DOHH2 (cell line): ENCODE results near the gene IRF4.

Source experiments
- H3F3A ChIP-seq: fragments of 200-600 bp; sonication (generic), shearing (Covaris generic); 2 replicates; pipeline ENCODE4 v1.6.0; 2016; ENCODE audit warnings: antibody characterized with exemption, mild to moderate bottlenecking; ENCODE audit not compliant: control insufficient read depth, insufficient read depth
- H3K27ac ChIP-seq: fragments of 200-600 bp; sonication (generic); 2 replicates; pipeline ENCODE4 v1.5.1; 2014; ENCODE audit warnings: low read depth, mild to moderate bottlenecking, low read length, moderate library complexity
- H3K27me3 ChIP-seq: fragments of 200-600 bp; sonication (generic); 2 replicates; pipeline ENCODE4 v1.6.1; 2014; ENCODE audit warnings: mild to moderate bottlenecking, low read length, mixed read lengths; ENCODE audit not compliant: control insufficient read depth
- H3K36me3 ChIP-seq: fragments of 200-600 bp; sonication (generic); 2 replicates; pipeline ENCODE4 v1.6.1; 2014; ENCODE audit warnings: mild to moderate bottlenecking, low read length, moderate library complexity, mixed read lengths; ENCODE audit not compliant: control insufficient read depth
- H3K4me1 ChIP-seq: fragments of 200-600 bp; sonication (generic); 2 replicates; pipeline ENCODE4 v1.6.1; 2014; ENCODE audit warnings: mild to moderate bottlenecking, low read length, mixed read lengths; ENCODE audit not compliant: control insufficient read depth
- H3K4me2 ChIP-seq: fragments of 200-600 bp; sonication (generic); 2 replicates; pipeline ENCODE4 v1.6.0; 2014; ENCODE audit warnings: mild to moderate bottlenecking, low read length, moderate library complexity
- H3K4me3 ChIP-seq: fragments of 200-600 bp; sonication (generic); 2 replicates; pipeline ENCODE4 v1.5.1; 2014; ENCODE audit warnings: mild to moderate bottlenecking, low read length, mixed read lengths
- H3K79me2 ChIP-seq: fragments of 200-600 bp; sonication (generic); 2 replicates; pipeline ENCODE4 v1.6.1; 2014; ENCODE audit warnings: mild to moderate bottlenecking, low read length, mixed read lengths; ENCODE audit not compliant: control insufficient read depth
- H3K9me2 ChIP-seq: fragments of 200-600 bp; sonication (generic); replicated peaks from 2 replicates; pipeline ENCODE4 v1.6.1; 2014; ENCODE audit warnings: mild to moderate bottlenecking, low read length, mixed read lengths; ENCODE audit not compliant: control insufficient read depth
- H3K9me3 ChIP-seq: fragments of 200-600 bp; sonication (generic); 2 replicates; pipeline ENCODE4 v1.6.1; 2014; ENCODE audit warnings: antibody characterized with exemption, low read length, mixed read lengths; ENCODE audit not compliant: control insufficient read depth, insufficient read depth
- H4K20me1 ChIP-seq: fragments of 200-600 bp; sonication (generic); 2 replicates; pipeline ENCODE4 v1.6.0; 2014; ENCODE audit warnings: low read depth, mild to moderate bottlenecking, antibody characterized with exemption, low read length, moderate library complexity; ENCODE audit not compliant: control insufficient read depth, insufficient read depth
- CTCF ChIP-seq: fragments of 200-600 bp; sonication (generic); IDR thresholded peaks from one replicate; pipeline ENCODE4 v1.5.1; 2014; ENCODE audit warnings: antibody characterized with exemption, mild to moderate bottlenecking, low read depth, low read length; ENCODE audit not compliant: poor library complexity, severe bottlenecking
- EZH2phosphoT487 ChIP-seq: fragments of 200-600 bp; sonication (generic); IDR thresholded peaks from 2 replicates; pipeline ENCODE4 v1.6.1; 2017; ENCODE audit warnings: borderline replicate concordance, mild to moderate bottlenecking, antibody characterized with exemption, low read length, moderate library complexity, mixed read lengths

IRF4 gene

GRCh38 chr6:367298-367794, 24.2 kb upstream of the IRF4 start:
- no peaks in the 10 kb centered on the region for H3F3A ChIP-seq
- H3K79me2 ChIP-seq = no peaks in the 10 kb centered on the region
- no peaks in the 10 kb centered on the region for H3K4me1 ChIP-seq
- no peak overlapping the region for H3K4me2 ChIP-seq
- no peak overlapping the region for H3K4me3 ChIP-seq
- peaks cover 32% of the 10 kb centered on the region for H3K9me3 ChIP-seq
- no peaks in the 10 kb centered on the region for H3K36me3 ChIP-seq
- no peaks in the 10 kb centered on the region for H3K9me2 ChIP-seq
- H3K27me3 ChIP-seq = peaks cover 16% of the 10 kb centered on the region
- TF ChIP-seq EZH2phosphoT487 (no peak), CTCF (no peak)
- H4K20me1 ChIP-seq = no peaks in the 10 kb centered on the region
- H3K27ac ChIP-seq = no peak overlapping the region

GRCh38 chr6:367891-368630, 23.5 kb upstream of the IRF4 start:
- Histone ChIP-seq H3F3A (no peaks in the 10 kb centered on the region), H3K9me2 (no peaks in the 10 kb centered on the region), H3K79me2 (no peaks in the 10 kb centered on the region), H3K4me1 (no peaks in the 10 kb centered on the region), H3K27me3 (peaks cover 16% of the 10 kb centered on the region), H3K27ac (no peak overlapping the region), H3K9me3 (peaks cover 37% of the 10 kb centered on the region), H4K20me1 (no peaks in the 10 kb centered on the region), H3K4me2 (no peak overlapping the region), H3K4me3 (no peak overlapping the region), H3K36me3 (no peaks in the 10 kb centered on the region)
- TF ChIP-seq EZH2phosphoT487 (no peak), CTCF (no peak)

- Histone ChIP-seq H3K9me3 (peaks cover 41% of the 10 kb centered on the region), H3K27me3 (peaks cover 16% of the 10 kb centered on the region), H3K9me2 (no peaks in the 10 kb centered on the region), H3F3A (no peaks in the 10 kb centered on the region), H3K4me2 (no peak overlapping the region), H3K4me3 (no peak overlapping the region), H3K27ac (no peak overlapping the region), H3K36me3 (no peaks in the 10 kb centered on the region), H3K4me1 (no peaks in the 10 kb centered on the region), H3K79me2 (no peaks in the 10 kb centered on the region), H4K20me1 (no peaks in the 10 kb centered on the region)
- TF ChIP-seq CTCF (no peak), EZH2phosphoT487 (no peak)
These were observed 21.8 kb upstream of the IRF4 start for GRCh38 chr6:369559-370431.
